GM21360 (cell line): Measurements from ENCODE around the gene SHH.

ENCODE experiments used
- ATAC-seq: cut with Tn5 transposase; IDR thresholded peaks from one replicate; pipeline ENCODE4 v1.9.1; 2021; ENCODE audit warnings: mild to moderate bottlenecking, moderate library complexity; ENCODE audit not compliant: unreplicated experiment

SHH gene

DNA sequence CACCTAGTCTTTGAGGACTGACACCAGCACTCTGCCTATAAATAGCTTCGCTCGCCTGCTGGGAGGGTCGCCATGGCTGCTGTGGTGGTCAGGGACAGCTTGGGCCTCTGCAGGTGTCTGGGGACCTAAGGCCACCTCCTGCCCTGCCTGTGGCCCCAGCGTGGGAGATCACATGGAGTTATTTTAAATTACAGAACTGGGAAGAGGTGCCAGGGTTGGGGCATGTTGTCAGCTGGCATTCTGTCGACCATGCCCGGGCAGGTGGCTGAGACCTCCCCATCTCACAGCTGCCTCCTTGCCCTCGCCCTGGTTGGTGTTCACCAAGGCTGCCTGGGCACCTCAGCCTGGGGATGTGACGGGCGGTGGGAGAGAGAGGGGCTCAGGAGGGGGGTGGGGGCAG, 18.1 kb downstream of the SHH start:
- no peak for ATAC-seq

DNA sequence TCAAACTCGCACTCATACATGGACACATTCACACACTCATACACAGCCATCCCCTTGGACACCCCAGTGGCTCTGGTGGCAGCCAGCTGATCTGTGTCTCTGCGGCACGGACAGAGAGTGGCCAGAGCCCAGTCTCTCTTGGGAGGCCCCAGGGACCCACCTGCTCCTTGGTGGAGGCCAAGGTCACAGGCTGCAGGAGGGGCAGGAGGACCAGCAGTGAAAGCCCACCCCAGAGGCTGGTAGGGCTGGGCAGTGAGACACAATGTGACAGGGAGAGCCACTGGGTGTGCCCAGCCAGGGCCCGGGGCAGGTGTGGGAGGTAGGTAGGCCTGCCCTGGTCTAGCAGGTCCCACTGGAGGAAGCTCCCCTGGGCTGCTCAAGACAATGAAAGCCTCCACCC, 18.5 kb downstream of the SHH start:
- no peak for ATAC-seq

DNA sequence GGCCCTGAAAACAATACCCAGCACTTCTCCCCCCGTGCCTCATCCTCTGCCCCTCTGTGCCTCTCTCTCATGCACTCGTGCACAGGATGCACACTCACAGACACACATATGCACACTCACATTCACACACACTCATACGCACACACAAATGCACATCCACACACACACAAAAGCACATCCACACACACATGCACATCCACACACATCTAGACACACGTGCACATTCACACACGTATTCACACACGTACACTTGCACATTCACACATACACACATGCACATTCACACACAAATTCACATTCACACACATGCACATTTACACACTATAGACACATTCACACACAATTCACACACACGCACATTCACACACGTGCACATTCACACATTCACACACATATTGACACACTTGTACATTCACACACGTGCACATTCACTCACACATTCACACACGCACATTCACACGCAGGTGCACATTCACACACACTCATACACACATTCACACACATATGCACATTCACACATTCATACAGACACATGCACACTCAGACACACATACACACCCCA, 19.2 kb downstream of the SHH start:
- no peak for ATAC-seq

DNA sequence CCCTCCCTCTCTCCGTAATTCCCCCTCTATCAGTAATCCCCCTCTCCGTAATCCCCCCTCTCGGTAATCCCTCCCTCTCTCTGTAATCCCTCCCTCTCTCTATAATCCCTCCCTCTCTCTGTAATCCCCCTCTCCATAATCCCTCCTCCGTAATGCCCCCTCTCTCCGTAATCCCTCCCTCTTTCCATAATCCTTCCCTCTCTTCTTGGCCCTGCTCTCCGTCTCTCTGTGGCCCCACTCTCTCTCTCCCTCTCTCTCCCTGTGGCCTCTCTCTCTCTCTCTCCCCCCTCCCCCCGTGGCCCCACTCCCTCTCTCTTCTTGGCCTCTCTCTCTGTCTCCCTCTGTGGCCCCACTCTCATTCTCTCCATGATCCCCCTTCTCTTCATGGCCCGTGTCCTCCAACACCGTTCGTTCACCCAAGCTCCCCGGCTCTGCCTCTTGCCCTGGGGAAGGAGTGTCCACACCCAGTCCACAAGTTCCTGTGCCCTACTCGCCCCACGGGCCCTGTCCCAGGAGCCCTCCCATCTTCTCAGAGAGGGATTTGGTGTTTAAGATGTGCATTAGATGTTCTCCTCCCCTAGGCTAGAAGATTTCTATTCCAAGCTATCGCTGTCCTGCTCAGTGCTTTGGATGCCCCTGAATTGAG, 19.8 kb downstream of the SHH start:
- no peak for ATAC-seq

DNA sequence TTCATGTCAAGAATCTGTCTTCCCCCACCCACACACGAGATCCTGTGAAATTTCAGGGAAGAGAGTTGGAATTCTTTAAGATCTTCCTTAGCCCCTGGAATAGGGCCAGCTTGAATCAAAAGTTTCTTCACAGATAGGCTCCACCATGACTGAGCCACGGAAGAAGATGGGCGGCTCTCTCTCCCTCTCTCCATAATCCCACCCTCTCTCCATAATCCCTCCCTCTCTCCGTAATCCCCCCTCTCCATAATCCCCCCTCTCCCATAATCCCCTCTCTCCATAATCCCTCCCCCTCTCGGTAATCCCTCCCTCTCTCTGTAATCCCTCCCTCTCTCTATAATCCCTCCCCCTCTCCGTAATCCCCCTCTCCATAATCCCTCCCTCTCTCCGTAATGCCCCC, 20.4 kb downstream of the SHH start:
- ATAC-seq = no peak

DNA sequence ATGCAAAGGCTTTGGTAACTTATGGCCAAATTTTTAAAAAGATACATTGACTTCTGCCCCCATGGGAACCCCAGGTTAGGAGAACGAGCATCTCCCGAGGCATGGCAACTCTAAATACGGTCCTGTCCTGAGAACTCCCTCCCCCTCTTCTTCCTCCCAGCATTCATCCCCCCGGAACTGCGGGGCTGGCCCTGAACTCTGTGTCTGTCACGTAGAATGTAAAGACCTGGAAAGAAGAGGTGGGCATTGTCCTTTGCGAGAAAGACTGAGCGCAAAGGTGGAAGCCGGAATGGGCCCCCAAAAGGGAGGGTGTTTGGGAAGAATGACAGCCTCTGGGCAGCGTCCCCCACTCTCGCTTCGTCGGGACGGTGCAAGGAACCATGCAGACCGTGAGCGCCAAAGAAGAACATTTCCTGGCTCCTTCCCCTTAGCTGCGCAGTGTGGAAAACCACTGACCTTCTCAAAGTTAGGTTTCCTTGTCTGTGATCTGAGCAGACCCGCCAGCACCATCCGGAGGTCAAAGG, 21.0 kb downstream of the SHH start:
- ATAC-seq = no peak

DNA sequence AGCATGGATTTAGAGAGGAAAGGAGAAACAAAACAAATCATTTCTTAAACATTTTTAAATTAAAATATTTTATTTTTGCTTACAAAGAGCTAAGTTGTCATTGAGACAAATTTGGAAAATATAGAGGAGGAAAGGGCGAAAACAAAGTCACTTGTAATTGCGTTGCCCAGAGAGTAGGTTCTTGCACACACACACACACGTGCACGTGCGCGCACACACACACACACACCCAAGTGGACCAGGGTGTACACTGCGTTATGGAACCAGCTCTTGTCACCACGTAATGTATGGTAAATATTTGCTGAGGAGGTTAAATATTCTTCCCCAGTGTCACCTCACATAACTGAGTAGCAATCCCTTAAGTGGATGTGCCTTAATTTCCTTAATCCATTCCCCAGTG, 21.6 kb downstream of the SHH start:
- ATAC-seq = no peak

DNA sequence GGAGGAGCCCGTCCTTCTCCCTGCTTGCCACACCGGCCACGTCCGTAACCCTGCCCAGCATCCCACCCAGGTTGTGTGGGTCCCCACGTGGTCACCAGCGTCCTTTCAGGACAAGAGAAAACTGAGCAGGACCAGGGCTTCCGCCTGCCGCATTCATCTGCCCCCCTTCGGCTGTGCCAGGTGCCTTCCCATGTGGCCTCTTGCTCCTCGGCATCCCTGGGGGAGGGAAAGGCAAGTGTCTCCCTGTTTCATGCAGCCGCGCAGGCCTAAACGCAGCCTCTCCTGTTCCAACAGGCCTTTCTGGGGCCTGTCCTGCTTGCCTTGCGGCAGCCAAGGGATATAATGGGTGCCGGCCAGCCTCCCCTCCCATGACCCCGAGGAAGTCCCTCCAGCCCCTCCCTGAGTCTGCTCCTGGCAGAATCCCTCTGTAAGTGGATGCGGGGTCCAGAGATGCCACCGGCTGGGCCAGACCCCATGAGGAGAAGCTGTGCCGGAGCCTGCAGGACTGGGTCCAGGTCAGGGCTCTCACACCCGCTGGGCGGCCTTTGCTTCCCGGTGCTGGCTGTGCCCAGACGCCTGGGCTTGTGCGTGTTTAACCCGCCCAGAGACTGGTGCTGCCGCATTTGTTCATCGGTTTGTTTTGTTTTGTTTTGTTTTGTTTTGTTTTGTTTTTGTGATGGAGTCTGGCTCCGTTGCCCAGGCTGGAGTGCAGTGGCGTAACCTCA, 23.1 kb downstream of the SHH start:
- no peak for ATAC-seq

DNA sequence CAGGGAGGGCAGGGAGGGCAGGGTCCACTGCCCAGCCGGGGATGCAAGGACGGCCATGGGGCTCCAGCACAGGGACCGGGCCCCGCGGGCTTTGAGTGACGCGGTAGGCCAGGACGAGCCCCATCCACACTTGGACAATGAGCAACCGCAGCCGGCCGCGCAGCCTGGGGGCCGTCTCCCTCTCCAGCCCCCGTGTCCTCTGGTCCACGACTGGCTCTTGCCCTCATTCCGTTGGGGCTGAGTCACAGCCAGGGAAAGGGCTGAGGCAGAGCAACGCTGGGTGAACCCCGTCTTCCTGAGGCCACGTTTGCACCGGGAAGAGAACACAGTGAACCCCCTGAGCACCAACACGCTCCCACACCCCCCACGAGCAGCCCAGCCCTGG, 23.7 kb downstream of the SHH start:
- ATAC-seq = no peak

DNA sequence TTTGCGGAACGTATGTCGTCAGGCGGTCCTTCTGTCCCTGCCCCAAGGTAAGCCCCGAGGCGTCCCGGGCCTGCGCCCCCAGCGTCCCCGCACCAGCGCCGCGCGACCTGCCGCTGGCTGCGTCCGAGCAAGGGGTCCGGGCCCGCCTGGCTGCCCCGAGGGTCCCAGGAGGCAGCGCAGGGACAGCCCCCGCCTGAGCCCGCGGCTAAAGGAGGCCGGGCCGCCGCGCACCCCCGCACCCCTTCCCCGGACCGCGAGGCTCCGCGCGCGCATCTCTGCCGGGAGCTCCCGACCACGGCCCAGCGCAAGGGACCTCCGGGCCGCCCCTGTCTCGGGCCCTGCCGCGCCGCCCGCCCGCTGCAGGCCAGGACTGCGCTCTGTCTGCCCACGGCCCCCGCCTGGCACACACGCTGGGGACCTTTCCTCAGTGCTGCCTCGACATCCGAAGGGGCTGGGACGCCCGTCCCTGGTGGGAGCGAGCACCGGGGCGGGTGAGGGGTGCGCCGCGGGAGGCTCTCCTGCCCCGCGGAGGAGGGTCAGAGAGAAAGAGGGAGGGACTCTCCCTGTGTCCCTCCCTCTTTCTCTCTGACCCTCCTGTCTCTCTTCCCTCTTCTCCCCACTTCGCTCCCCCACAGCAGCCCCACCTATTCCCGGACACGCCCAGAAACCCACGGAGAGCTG, 25.0 kb downstream of the SHH start:
- no peak for ATAC-seq

DNA sequence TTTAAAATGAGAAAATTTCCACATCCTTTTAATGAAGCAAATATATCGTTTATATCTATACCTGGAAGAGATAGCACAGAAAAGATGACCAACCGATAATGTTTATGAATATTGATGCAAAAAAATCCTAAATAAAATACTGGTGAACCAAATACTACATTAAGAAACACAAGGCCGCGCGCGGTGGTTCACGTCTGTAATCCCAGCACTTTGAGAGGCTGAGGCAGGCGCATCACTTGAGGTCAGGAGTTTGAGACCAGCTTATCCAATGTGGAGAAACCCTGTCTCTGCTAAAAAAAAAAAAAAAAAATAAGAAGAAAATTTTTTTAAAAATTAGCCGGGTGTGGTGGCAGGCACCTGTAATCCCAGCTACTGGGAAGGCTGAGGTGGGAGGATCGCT, 25.8 kb downstream of the SHH start:
- no peak for ATAC-seq

DNA sequence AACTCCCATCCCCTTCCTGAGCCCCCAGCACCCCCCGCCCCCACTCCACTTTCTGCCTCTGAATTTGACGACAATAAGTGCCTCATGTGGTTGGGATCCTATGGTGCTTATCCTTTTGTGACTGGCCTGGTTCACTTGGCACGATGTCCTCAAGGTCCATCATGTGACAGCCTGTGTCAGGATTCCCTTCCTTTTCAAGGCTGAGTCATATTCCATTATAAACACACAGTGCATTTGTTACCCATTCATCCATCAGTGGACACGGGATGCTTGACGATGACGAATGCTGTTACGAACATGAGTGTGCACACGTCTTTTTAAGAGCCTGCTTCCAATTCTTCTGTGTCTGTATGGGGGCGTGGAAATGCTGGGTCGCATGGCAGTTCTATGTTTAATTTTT, 26.7 kb downstream of the SHH start:
- no peak for ATAC-seq

DNA sequence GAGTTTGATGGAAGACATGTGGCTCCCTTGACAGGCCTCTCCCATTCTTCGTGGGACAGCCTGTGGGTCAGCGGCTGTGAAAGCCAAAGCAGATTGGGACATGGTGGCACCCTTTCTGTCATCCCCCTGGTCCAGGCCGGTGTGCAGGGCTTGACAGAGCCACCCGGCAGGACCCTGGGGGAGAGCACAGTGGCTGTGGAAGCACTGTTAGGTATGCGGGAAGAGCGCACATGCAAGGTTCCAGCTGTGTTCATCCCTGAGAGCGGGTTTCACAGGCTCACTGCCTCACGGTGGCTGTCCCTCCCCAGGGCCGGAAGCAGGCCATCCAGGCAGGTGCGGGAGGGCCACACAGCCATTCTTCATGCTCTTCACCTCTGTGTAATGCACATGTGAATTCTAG, 29.8 kb downstream of the SHH start:
- ATAC-seq = no peak

DNA sequence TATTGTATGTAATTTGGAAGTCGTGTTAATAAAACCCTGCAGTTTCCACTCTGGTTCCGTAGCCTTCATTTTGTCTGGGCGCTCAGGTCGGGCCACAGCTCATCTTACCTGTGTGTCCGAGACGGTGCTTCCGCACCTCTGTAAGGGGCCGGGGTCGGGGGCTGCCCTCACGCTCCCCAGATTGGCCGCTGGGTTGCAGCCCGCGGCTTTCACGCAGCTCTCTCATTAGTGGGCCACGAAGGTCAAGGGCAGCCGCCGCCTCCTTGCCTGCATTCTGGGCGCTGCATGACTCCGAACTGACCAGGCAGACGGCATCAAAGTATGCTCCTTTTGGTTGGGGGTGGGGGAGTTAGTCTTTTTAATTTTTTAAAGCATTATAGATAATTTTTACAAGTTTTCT, 30.8 kb downstream of the SHH start:
- ATAC-seq = no peak

DNA sequence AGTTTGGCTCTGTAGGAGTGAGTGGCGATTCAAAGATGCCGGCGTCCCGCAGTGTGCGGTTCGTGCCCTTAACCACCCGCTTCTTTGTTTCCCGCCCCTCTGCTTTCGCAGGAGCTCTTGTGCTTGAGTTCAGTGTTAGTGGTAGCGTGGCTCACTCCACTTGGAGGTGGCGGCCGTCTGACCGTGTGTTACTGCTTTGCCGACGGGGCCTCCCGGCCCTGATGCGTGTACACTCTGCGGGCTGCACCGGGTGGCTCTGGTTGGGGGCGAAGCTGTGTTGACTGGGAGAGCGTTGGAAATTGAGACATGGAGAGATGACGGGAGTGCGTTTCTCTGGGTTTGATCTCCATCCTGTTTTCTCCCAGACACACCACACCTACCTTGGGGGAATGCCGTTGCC, 31.4 kb downstream of the SHH start:
- ATAC-seq = no peak

DNA sequence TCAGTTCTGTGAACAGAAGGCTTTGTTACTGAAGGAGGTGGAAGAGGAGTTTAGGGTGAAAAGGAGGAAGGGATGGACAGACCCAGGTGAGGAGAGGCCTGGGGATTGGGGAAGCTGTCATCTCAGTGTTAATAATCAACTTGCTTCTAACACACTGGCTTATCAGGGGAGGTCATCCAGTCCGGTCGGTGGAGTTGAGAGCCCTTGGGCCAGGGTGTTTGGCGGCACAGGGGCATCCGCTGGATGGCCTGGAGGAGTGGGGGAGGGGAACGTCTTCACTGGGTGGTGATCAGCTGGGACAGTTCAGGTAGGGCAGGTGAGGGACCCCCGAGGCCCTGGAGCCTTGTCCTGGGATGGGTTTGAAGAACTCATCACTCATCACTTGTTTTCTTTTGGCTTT, 33.9 kb downstream of the SHH start:
- no peak for ATAC-seq

DNA sequence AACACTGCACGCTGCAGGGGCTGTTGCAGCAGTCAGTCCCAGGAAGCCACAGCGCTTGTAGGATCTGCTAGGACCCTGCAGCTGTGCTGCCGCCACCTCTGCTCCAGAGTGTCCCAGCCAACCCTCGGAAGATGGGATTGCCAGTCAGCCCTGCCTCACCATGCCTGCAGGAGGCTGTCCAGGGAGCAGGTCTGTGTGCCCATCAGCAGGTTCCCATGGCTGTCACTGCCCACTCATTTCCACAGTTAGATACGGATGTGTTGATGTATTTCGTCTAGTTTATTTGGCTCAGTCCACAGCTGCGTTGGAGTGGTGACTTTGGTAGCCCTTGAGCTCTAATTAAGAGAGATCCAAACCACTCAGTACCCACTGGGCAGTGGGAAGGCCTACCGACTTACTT, 35.7 kb downstream of the SHH start:
- no peak for ATAC-seq

DNA sequence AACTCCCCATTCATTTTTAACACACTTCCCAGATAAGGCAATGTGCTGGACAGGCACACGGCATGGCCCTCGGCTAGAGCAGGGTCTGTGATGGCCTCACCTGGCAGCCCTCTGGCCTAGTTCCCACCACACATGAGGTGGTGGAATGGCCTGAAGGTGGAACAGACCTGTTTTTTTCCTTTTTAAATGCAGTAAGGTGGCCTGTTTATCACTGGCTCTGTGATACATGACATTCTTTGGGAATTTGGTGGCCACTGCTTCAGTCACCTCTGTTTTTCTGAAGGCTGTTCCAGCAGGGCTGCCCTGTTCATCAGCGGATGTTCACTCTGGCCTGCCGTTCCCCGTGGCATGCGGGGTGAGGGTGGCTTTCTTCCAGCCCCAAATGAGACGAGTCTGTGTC, 36.6 kb downstream of the SHH start:
- no peak for ATAC-seq

DNA sequence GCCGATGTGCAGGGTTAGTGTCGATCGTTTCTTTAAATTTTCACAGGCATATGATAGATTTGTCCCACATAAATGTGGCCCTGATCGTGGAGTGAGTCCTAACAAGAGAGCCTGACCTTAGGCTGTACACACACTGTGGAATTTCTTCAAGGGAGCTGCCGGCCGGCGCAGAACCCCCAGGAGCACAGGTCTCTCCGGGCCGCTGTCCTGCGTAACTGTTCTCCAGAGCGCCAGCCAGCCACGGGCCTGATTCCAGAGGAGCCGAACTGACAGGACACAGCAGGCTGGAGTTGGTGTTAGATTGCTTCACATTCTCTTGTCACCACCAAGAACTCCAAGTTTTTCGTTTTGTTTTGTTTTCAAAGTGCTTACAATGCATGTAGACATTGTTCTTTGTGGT, 37.3 kb downstream of the SHH start:
- ATAC-seq = no peak

DNA sequence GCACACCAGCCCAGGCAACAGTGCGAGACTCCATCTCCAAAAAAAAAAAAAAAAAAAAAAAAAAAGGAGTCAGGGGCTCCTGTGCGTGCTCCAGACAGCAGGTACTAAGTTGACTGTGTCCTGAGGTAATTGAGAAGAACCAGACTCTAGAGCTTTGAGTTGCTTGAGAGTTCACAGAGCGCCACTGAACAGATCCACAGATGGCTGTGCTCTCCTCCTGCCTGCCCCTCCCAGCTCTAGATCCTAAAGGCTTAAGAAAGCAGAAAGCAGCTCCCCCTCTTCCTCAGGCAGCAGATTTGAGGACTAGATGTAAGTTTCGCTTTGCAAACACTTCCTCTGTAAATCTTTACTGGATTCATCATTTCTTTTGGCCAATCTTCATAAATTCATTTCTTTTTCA, 38.7 kb downstream of the SHH start:
- no peak for ATAC-seq

DNA sequence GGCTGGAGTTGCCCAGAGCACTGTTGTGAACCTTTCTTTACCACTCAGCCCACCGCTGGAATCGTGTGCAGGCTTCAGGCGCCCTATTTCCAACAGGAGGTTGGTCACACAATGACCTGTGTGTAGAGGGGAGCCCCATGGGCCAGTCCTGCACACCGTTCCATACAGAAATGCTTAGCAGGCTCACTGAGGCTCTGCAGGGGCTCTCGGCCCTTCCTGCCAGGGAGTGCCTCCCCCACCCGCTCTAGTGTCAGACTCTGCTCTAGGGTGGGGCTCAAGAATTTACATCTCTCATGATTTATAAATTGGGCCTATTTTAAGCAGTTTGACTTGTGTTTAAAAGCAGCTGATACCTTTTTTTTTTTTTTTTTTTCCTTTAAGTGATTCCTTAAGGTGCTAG, 42.0 kb downstream of the SHH start:
- ATAC-seq = no peak

DNA sequence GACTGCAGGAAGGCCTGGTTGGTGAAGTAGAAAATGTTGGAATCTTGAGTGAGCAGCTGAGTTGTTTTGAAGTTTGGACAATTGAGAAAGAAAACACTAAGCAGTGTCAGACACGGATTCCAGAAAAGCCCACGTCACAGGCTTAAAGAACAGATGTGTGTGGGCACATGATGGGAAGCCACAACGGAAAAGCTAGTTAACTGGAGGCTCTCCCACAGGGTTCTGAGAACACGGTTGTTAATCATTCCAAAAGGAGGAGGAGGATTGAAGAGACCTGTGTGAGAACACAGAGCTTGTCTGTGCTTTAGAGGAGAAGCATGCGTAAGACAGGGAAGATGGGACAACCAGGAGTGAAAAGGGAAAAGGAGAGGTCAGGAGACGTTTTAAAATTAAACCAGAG, 42.6 kb downstream of the SHH start:
- no peak for ATAC-seq
